Measurements from ENCODE around the gene CLN3.
A peak's percentile ranks its signal among the peaks of the same experiment; 100 is the strongest.
"Not testable (repeated sequence)": the region's sequence is repeated elsewhere in the genome, so short reads cannot be mapped to it uniquely, and the experiment has no call there.

The CLN3 gene

DNA sequence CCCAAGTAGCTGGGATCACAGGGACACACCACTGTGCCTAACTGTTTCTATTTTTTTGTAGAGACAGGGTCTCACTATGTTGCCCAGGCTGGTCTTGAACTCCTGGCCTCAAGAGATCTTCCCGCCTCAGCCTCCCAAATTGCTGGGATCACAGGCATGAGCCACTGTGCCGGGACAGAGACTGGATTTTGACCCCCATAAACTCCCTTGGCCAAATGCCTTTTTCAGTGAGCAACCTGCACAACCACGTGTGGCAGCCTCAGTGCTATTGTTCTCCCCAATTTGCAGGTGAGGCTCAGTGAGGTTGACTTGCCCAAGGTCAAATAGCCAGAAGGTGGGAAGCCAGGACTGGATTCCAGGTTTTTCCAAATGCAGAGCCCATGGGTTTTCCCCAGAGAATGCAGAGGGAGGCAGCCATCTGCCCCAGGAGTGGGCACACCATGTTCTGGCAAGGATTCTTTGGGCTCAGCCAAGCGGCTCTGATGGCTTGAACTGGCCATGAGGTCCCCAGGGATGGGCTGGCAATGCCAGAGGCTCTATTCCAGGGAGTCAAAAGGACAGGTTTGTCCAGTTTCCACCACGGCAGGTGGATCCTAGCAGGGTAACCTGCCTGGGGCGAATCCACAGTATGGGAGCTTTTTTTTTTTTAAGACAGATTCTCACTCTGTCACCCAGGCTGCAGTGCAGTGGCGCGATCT is 13.0 kb upstream of the CLN3 start:
- Mint-ChIP-seq H3K4me1 (peaks cover 26% of the 10 kb centered on the region), H3K36me3 (ENCODE audit: insufficient read depth) (peaks cover 1% of the 10 kb centered on the region), H3K9me3 (no peaks in the 10 kb centered on the region), H3K27ac (ENCODE audit: low read depth) (no peak overlapping the region), H3K4me3 (no peak overlapping the region), H3K27me3 (no peaks in the 10 kb centered on the region)
- ATAC-seq (replicated peaks; ENCODE audit: extremely low read depth, poor library complexity, severe bottlenecking) (no peak), DNase-seq (ENCODE audit: low spot score in 2 of 2) (no peak)

DNA sequence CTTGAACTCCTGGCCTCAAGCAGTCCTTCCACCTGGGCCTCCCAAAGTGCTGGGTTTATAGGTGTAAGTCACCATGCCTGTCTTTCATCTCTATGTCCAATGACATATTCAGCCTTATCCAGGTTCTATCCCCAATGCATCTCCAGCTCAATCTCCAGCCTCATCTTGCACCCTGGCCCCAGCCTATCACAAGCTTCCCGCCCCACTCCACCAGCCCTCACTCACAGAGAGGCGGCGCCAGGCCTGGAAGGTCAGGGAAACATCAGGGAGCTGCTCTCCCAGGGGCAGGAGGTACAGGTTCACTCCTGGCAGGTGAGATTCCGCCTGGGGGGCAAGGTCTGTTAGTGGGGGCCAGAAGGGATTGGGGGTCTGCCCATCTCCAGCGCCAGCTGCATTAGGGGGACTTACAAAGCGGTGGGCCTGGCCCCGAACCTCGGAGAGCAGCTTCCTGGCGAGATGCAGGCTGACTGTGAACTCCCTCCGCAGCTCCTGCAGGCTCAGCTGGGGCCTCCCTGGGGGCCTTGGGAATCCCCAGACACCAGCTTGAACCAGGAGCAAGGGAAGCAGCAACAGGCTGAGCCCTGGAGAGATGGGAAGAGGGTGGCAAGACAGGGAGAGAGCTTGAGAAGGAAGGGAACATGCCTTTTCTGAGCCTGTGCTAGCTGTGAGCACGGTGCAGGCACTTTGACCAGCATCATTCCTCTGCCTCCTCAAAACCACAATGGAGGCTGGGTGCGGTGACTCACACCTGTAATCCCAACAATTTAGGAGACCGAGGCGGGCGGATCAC is 11.8 kb upstream of the CLN3 start:
- H3K4me3 Mint-ChIP-seq = no peak overlapping the region
- no peaks in the 10 kb centered on the region for H3K27me3 Mint-ChIP-seq
- H3K27ac Mint-ChIP-seq (ENCODE audit: low read depth) = no peak overlapping the region
- DNase-seq (ENCODE audit: low spot score in 2 of 2) (no peak), ATAC-seq (replicated peaks; ENCODE audit: extremely low read depth, poor library complexity, severe bottlenecking) (no peak)
- no peaks in the 10 kb centered on the region for H3K9me3 Mint-ChIP-seq
- peaks cover 4% of the 10 kb centered on the region for H3K36me3 Mint-ChIP-seq (ENCODE audit: insufficient read depth)
- H3K4me1 Mint-ChIP-seq = peaks cover 26% of the 10 kb centered on the region

DNA sequence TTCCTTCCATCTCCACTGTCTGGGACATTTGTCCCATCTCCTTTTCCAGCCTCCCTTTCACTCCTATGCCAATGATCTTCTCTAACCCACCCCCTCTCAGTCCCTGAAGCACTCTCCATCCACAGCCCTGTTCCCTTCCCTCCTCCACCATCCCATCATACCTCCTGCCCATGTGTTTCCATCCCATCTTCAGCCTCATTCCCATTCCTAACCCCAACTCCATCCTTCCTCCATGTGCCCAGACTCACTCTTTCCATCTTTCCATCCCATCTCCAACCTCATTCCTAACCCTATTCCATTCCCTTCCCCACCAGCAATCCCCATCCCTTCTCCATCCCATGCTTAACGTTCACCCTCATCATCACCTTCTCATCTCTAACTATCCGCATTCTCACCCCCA is 10.4 kb upstream of the CLN3 start:
- Mint-ChIP-seq H3K27ac (ENCODE audit: low read depth) (no peak overlapping the region), H3K4me1 (peaks cover 18% of the 10 kb centered on the region), H3K27me3 (no peaks in the 10 kb centered on the region), H3K4me3 (no peak overlapping the region), H3K9me3 (no peaks in the 10 kb centered on the region), H3K36me3 (ENCODE audit: insufficient read depth) (peaks cover 8% of the 10 kb centered on the region)
- no peak for ATAC-seq (replicated peaks; ENCODE audit: extremely low read depth, poor library complexity, severe bottlenecking)
- DNase-seq (ENCODE audit: low spot score in 2 of 2) = no peak

DNA sequence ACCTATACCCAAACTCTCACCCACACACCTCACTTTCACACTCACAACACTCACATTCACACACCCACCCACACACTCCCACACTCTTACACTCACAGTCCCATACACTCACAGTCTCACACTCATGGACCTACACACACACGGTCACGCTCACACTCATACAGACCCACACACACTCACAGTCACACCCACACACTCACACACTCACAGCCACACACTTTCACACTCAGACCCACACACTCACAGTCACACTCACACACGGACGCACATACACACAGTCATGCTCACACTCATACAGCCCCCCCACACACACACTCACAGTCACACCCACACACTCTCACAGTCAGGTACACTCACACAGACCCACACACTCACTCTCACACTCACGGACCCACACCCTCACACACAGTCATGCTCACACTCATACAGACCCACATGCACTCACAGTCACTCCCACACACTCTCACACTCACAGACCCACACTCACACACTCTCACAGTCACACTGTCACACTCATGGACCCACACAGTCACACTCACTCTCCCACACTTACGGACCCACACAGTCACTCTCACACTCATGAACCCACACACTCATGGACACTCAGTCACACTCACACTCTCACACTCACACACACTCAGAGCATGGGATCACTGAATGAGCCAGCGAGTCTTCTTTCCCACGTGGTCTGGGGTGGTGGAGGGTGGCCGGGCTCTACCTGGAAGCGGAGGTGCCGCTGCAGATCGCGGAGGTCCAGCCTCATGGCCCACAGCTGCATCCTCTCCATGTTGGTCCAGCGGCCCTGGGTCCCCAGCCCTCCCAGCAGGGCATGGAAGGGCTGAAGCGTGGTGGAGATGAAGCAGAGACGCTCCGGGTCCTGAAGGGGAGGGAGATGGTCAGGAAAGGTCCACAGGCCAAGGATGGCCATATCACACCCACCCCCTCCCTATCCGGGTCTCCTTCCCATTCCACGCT is 9.7 kb upstream of the CLN3 start:
- no peak for DNase-seq (ENCODE audit: low spot score in 2 of 2)
- Mint-ChIP-seq H3K4me3 (no peak overlapping the region), H3K27ac (ENCODE audit: low read depth) (no peak overlapping the region), H3K9me3 (no peaks in the 10 kb centered on the region), H3K36me3 (ENCODE audit: insufficient read depth) (peaks cover 10% of the 10 kb centered on the region), H3K27me3 (no peaks in the 10 kb centered on the region), H3K4me1 (peaks cover 18% of the 10 kb centered on the region)
- ATAC-seq (replicated peaks; ENCODE audit: extremely low read depth, poor library complexity, severe bottlenecking) = no peak

GRCh38 chr16:28500476-28501180 is 8.8 kb upstream of the CLN3 start:
- not testable (repeated sequence) for H3K27me3 Mint-ChIP-seq; H3K4me3 Mint-ChIP-seq; H3K27ac Mint-ChIP-seq (ENCODE audit: low read depth); DNase-seq (ENCODE audit: low spot score in 2 of 2); H3K36me3 Mint-ChIP-seq (ENCODE audit: insufficient read depth); ATAC-seq (replicated peaks; ENCODE audit: extremely low read depth, poor library complexity, severe bottlenecking); H3K9me3 Mint-ChIP-seq
- H3K4me1 Mint-ChIP-seq = peaks cover 21% of the 10 kb centered on the region

DNA sequence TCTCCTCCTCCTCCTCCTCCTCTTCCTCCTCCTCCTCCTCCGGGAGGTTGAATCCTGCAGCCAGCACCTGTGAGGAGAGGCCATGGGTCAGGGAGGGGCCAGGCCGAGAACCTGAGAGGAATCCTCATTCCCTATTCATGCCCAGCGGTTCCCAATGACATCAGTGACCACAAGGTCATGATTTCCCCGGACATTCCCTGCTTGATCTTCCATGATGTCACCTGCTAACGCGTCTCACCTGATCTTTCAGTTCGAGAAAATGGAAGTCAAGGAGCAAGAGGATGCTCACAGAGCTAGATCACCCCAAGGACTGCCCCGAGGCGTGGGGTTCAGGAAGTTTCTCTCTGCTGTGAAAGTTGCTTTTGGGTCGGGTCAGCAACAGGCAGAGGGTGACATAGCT is 8.0 kb upstream of the CLN3 start:
- H3K4me1 Mint-ChIP-seq = peaks cover 29% of the 10 kb centered on the region
- peaks cover 12% of the 10 kb centered on the region for H3K36me3 Mint-ChIP-seq (ENCODE audit: insufficient read depth)
- ATAC-seq (replicated peaks; ENCODE audit: extremely low read depth, poor library complexity, severe bottlenecking) = no peak
- no peak for DNase-seq (ENCODE audit: low spot score in 2 of 2)
- H3K27ac Mint-ChIP-seq (ENCODE audit: low read depth) = no peak overlapping the region
- no peak overlapping the region for H3K4me3 Mint-ChIP-seq
- no peaks in the 10 kb centered on the region for H3K9me3 Mint-ChIP-seq
- H3K27me3 Mint-ChIP-seq = no peaks in the 10 kb centered on the region

DNA sequence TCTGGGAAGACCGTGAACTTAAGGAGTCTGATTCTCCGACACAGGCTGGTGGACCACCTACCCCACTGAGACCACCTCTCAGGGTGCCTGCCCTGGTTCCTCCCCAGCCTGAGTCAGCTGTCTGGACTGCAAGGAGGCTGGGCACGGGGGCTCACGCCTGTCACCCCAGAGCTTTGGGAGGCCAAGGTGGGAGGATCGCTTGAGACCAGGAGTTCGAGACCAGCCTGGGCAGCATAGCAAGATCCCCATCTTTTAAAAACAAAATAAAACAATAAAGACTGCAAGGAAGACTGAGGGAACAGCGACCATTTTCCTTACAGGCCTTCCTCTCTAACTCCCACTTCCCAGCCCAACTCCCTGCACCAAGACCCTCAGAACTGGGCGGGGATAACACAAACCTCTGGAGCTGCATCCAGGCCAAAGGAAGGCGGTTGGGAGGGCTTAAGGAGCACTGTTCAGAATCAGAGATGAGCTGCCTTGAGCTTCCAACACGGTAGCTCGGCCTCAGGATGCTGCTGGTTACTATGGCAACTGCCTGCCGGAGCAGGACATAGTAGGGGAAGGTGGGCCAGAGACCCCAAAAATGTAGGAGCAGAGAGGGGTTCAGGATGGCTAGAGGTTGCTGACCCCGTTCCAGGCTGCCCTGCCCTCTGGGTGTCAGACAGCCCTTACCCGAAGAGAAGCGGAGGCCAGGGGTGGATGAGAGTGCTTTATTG is 7.0 kb upstream of the CLN3 start:
- Mint-ChIP-seq H3K27ac (ENCODE audit: low read depth) (no peak overlapping the region), H3K4me1 (peaks cover 39% of the 10 kb centered on the region), H3K27me3 (no peaks in the 10 kb centered on the region), H3K4me3 (no peak overlapping the region), H3K9me3 (no peaks in the 10 kb centered on the region), H3K36me3 (ENCODE audit: insufficient read depth) (peaks cover 19% of the 10 kb centered on the region)
- ATAC-seq (replicated peaks; ENCODE audit: extremely low read depth, poor library complexity, severe bottlenecking) (no peak), DNase-seq (ENCODE audit: low spot score in 2 of 2) (no peak)

GRCh38 chr16:28497861-28498599 is 6.2 kb upstream of the CLN3 start:
- DNase-seq (ENCODE audit: low spot score in 2 of 2) (no peak), ATAC-seq (replicated peaks; ENCODE audit: extremely low read depth, poor library complexity, severe bottlenecking) (no peak)
- peak overlapping the region; percentile 94 for H3K4me3 Mint-ChIP-seq
- H3K4me1 Mint-ChIP-seq = peaks cover 47% of the 10 kb centered on the region
- H3K9me3 Mint-ChIP-seq = no peaks in the 10 kb centered on the region
- no peak overlapping the region for H3K27ac Mint-ChIP-seq (ENCODE audit: low read depth)
- H3K27me3 Mint-ChIP-seq = no peaks in the 10 kb centered on the region
- H3K36me3 Mint-ChIP-seq (ENCODE audit: insufficient read depth) = peaks cover 20% of the 10 kb centered on the region

DNA sequence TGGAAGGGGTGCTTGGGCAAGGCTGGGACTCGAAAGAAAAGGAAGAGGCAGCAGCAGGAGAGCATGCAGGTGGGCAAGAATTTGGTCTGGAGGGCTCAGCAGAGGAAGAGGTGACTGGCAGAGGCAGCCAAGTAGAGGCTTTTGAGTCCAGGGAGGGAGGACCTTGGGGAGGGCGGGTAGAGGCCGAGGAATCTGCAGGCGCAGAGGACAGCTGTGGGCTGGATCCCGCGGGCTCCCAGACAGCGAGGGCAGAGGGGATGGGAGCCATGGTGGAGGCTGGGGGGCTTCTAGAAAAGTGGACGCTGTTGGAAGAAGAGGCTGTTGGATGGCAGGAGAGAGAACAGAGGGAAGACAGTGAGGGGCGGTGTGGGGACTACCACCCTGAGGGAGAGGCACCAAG is 5.5 kb upstream of the CLN3 start:
- Mint-ChIP-seq H3K9me3 (no peaks in the 10 kb centered on the region), H3K4me3 (peak overlapping the region; percentile 94), H3K27me3 (no peaks in the 10 kb centered on the region), H3K4me1 (peaks cover 47% of the 10 kb centered on the region), H3K36me3 (ENCODE audit: insufficient read depth) (peaks cover 20% of the 10 kb centered on the region), H3K27ac (ENCODE audit: low read depth) (peak overlapping the region; percentile 99)
- DNase-seq (ENCODE audit: low spot score in 2 of 2) (no peak), ATAC-seq (replicated peaks; ENCODE audit: extremely low read depth, poor library complexity, severe bottlenecking) (no peak)

DNA sequence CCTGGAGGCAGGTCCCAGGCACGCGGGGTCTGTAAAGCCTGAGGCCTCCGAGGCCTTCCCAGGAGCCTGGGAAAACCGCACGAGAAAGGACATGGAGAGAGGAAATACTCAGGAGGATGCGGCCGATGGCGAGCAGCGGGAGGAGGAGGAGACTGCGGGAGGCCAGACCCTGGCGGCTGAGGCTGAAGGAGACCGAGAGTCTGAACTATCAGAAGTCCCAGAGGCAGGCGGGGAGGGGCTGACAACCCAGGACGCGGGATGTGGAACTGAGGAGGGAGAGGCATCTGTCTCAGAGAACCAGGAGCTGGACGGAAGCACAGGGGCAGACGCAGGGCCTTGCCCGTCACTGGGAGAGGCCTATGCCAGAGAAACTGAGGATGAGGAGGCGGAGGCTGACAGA is 5.0 kb upstream of the CLN3 start:
- no peaks in the 10 kb centered on the region for H3K9me3 Mint-ChIP-seq
- peaks cover 22% of the 10 kb centered on the region for H3K36me3 Mint-ChIP-seq (ENCODE audit: insufficient read depth)
- peak overlapping the region; percentile 99 for H3K27ac Mint-ChIP-seq (ENCODE audit: low read depth)
- DNase-seq (ENCODE audit: low spot score in 2 of 2) = no peak
- peaks cover 50% of the 10 kb centered on the region for H3K4me1 Mint-ChIP-seq
- H3K27me3 Mint-ChIP-seq = no peaks in the 10 kb centered on the region
- peak overlapping the region; percentile 94 for H3K4me3 Mint-ChIP-seq
- no peak for ATAC-seq (replicated peaks; ENCODE audit: extremely low read depth, poor library complexity, severe bottlenecking)
